8988T (cell line): ENCODE data around the gene LRP6.
"Not testable (repeated sequence)": the region's sequence is repeated elsewhere in the genome, so short reads cannot be mapped to it uniquely, and the experiment has no call there.

ENCODE experiments used
- DNase-seq: peaks from one replicate; pipeline ENCODE4 v3.0.0; 2011

Gene LRP6

DNA sequence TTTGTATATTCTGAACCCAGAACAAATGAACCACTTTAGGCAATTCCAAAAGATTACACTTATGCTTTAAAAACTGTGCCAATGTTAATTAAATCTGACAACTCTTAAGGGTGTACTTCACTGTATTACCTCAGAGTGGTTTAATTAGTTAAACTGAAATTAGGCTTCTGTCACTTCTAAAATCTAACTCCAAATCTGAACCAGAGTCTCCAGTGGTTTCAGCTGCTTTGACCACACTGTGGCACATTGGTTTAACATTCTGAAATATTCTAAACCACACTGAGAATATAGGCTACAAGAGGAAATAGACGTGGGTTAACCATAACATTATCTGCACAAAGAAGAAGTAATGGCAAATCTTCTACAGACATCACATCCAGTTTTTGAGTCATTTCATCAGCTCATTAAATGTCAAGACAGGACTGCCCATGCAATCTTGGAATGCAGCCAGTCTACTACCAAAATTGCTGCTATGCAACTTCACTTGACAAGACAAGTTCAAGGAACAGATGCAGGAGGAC is 94.8 kb downstream of the LRP6 start:
- DNase-seq = no peak

DNA sequence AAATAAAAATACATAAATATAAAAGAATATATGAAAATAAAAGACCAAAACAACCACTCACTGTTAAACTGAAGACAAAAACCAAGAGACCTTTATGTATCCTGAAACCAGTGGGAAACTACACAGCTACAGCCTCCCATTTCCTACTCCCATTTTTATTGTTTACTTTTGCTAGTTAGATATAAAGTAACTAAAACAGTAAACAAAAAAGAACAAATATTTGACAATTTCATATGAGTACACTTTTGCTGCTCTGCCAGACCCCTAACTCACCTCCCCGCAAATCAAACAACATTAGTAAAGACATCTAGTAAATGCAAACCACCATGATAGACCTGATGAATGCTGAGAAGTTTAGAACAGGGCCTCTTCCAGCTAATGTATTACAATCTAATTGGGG is 99.0 kb downstream of the LRP6 start:
- no peak for DNase-seq

- no peak for DNase-seq
Observed at GRCh38 chr12:12166751-12167150, 100.1 kb downstream of the LRP6 start.

DNA sequence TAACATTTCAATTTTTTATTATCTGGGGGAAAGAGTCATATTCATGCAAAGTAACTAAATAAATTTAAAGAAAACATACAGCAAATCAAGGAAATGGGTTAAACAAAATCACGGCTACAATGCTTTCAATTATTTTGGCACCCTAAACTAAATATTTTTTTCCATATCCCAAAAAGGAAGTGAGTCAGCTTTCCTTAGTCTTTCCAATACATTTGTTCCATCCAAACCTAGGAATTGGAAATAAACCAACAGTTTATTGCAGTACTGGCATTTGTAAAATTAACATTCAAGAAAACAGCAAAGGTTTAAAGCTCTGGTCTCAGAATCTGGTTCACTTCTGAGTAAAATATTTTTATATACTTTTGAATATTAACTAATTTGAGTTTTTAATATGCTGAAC is 106.9 kb downstream of the LRP6 start:
- no peak for DNase-seq

DNA sequence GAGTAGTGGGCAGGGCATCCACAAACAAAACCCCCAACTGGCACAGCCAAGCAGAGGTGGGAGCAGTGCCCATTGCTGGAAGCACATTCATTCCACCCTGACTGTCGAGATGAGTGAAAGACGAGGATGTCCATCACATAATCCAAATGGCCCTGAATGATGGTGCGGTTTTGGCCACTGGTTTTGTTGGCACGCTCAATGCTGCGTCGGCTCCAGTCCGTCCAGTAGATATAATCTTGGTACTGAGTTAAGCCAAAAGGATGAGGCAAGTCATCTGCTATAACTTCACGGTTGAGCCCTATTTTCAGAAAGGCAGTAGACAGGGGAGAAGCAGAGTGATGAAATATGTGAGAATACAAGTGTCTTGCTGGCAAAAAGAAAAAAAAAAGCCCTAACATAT is 108.0 kb downstream of the LRP6 start:
- DNase-seq = no peak

GRCh38 chr12:12157424-12157823 is 109.4 kb downstream of the LRP6 start:
- no peak for DNase-seq

DNA sequence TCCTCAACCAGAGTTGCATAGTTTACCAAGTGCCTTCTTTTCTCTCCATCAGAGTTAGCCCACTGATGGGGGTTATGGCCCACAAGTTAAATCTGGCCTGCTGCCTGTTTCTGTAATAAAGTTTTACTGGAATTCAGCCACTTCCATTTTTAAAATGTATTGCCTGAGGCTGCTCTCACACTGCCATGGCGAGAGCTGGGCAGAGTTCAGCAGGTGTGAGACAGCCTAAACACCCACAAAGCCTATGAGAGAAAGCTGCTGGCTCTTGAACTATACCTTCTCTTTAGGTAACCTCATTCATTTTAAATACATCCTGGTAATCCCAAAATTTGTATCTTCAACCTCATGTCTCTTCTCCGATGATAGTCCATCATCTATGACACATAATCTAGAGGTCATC is 110.0 kb downstream of the LRP6 start:
- no peak for DNase-seq

GRCh38 chr12:12156116-12156515 is 110.7 kb downstream of the LRP6 start:
- DNase-seq = no peak

- DNase-seq = no peak
Observed at GRCh38 chr12:12153596-12153995, 113.2 kb downstream of the LRP6 start.

DNA sequence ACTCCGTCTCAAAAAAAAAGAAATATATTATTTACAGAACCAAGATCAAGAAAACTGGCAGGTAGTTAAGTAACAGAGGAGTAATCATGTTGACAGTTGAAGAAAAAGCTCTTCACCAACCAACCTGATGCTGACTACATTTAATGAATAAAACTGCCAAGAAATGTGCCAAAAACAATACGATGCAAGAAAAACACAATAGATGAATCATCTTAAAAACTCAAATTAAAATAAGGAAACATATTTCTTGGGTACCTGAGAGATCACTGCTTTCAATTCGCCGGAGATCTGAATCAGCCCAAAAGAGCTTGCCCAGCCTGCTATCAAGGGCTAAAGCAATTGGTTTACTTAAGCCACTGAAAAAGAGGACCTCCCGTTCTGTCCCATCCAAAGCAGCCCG is 119.7 kb downstream of the LRP6 start:
- DNase-seq = no peak

- not testable (repeated sequence) for DNase-seq
Observed at GRCh38 chr12:12144531-12144930, 122.3 kb downstream of the LRP6 start.

GRCh38 chr12:12141000-12141399 is 125.8 kb downstream of the LRP6 start:
- no peak for DNase-seq

DNA sequence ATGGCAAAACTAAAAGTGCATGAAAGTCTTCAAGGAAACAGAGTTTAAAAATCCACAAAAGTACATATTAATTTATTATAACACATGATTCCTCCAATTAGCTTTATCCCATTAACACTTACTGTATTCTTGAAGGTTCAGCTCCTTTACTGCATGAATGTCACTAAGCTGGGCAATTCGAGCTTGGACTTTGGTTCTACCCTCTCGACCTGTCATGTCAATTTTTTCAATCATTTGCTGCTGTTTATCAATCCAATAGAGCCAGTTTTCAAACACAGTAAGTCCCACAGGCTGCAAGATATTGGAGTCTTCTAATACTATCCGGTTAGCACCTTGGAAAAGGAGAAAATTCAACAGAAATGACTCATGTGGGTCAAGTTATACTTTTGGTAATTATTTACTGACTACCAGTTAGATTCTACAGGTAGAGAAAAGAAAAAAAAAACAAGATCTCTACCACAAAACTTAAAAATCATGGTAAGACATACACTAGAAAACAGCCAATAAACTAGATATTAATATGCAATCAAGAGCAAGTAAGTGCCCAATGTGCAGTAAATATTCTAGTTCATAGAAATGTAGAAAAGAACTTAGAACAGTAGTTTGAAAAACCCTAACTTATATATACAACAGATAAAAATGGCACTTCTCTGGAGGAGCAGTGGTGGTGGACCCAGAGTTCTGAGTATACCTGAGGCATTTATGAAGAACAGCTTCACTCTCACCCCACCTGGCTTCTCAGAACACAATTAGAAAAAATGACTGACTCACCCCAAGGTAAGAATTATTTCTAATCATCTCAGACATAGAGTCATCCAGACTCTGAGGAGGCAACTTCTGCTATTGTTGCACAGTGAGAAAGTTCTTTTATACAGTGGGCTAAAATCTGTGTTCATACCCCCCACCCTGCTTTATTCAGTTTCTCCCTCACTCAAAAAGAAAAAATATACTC is 128.4 kb downstream of the LRP6 start:
- no peak for DNase-seq

DNA sequence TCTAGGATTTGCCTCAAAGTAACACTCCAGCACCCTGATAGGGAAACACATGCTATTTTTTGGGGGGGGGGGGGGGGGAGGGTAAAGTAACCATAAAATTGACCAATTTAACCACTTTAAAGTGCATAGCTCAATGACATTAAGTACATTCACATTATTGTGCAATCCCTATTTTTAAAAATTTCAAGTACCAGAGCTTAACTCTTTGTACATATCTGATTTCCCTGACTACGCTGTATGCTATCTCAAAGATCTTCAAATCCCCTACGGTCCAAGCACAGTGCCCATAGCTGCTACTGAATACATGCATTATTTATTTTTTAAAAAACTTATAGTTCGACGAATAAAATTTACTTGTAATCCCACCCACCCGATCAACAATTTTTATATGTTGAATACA is 133.1 kb downstream of the LRP6 start:
- no peak for DNase-seq

DNA sequence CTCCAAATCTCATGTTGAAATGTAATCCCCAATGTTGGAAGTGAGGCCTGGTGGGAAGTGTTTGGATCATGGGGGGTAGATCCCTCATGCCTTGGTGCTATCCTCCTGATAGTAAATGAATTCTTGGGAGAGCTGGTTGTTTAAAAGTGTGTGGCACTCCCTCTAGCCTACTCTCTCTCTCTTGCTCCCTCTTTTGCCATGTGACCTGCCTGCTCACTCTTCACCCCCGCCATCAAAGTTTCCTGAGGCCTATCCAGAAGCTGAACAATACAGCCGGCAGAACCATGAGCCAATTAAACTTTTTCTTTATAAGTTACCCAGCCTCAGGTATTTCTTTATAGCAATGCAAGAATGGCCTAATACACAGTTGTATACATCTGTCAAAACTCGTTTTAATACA is 133.6 kb downstream of the LRP6 start:
- no peak for DNase-seq

DNA sequence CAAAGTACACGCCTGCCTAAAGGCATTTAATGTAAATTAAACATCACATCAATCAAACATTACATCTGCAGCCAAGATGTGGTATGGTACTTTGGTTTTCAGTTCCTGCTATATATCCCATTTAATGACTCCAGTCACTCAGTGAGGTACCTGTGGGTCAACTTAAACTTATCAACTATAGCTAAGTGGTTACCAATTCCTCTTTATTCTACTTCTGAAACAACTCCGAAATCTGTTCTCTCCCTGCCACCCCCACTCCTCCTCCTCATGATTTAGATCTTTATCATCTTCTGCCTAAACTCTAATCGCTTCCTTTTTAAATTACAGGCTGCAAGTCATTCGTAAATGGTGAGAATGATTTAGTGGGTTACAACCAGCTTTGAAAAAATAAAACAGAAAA is 138.2 kb downstream of the LRP6 start:
- DNase-seq = no peak

DNA sequence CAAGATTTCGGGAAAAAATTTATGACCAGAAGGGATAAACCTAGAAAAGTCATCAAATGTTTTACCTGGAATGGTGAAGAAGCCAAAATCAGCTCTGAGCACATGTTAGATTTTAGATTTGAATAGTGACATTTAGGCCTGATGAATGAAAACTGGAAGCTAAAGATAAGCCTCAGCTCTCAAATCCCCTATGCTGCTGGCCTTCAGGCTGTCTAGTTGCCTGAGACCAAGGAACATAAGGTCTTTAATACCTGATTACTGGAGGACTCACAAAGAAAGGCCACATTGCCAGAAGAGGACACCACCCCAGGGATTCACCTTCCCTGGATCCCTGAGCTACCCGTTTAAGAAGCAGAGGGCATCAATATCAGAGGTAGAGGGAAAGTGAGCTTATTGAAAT is 139.5 kb downstream of the LRP6 start:
- DNase-seq = no peak

DNA sequence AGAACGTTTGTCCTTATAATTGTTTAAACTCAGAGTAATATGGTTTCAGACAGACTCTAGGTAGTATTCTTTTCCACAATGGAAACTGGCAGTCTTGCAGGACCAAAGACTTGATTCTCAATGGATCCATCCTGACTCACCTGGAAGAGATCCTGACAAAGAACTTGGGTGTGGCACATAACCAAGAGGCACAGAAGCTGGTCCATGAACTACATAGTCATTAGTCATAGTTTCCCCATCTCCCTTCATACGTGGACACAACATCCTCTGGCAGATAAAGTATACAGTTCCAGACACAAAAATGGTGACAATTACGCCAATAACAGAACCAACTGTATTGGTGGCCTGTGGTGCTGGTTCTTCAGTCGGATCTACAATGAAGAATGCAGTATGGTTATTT is 140.3 kb downstream of the LRP6 start:
- no peak for DNase-seq

GRCh38 chr12:12123036-12123604 is 143.7 kb downstream of the LRP6 start:
- no peak for DNase-seq

- DNase-seq = no peak
Observed at GRCh38 chr12:12121061-12121460, 145.8 kb downstream of the LRP6 start.

DNA sequence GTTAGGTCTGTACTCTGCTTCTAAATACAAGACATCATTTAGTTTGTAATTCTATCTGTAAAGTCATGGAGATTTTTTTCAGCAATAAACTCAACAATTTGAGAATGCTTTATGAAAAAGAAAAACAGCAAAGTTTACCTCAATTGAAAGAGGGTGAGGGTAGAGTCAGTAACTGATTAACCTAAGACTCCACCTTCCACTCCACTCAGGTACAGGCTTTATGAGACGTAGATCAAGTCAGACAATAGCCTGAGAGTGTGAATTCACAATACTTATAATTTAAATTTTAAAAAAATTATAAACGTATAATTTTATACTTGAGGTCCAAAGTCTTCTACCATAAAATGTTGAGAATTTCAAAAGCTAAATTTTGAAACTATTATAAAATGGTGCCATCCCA is 150.2 kb downstream of the LRP6 start:
- DNase-seq = no peak

DNA sequence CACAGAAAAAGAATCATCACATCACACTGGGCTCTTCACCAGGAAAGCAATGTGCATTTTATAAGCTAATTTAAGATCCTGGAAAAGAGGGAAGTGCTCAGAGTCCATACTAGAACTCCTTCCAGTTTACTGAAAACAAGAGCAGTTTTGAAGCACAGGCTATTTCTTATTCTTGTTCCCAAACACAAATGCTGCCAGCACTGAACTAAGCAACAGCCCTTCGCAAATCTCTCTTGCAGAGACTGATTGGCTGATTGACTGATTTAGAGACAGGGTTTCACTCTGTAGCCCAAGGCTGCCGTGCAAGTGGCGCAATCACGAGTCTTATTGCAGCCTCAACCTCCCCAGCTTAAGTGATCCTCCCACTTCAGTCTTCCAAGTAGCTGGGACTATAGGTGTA is 151.3 kb downstream of the LRP6 start:
- DNase-seq = no peak

GRCh38 chr12:12110923-12111555 is 155.8 kb downstream of the LRP6 start:
- DNase-seq = not testable (repeated sequence)
